C4-2B (cell line): ENCODE data around the gene SH3PXD2B.
"Not testable (repeated sequence)": the region's sequence is repeated elsewhere in the genome, so short reads cannot be mapped to it uniquely, and the experiment has no call there.

ENCODE experiments used
- H3K27ac ChIP-seq: fragments of 450-650 bp; 2 replicates; pipeline ENCODE4 v1.5.1; 2017
- ZFX ChIP-seq: fragments of 450-650 bp; IDR thresholded peaks from 2 replicates; pipeline ENCODE4 v1.6.1; 2017
- TF ChIP-seq, protein P1 (sequence below): fragments of 450-650 bp; conservative IDR thresholded peaks from 2 replicates; pipeline ENCODE4 v1.5.1; 2017; ENCODE audit warnings: mild to moderate bottlenecking

Gene SH3PXD2B

DNA sequence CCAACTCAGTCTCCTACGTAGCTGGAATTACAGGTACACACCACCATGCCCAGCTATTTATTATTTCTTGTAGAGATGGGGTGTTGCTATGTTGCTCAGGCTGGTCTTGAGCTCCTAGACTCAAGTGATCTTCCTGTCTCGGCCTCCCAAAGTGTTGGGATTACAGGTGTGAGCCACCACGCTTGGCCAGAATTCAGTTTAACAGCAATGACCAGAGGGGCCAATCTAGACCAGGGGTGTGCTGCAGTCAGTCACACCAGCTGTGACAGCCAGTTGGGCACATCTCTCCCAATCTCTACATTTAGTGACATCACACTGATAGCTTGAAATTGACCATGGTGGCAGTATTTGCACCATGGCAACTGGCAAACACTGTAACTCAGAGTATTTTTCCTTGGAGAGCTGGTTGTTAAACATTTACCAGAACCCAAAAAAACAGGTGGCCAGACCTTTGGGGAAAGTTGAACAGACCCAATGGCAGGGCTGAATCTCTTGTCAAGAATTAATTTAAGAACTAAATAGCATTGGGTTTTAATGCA lies 103.0 kb downstream of the SH3PXD2B start:
- no peak overlapping the region for H3K27ac ChIP-seq
- no peak for TF ChIP-seq ZFX
- TF ChIP-seq, protein P1, sequence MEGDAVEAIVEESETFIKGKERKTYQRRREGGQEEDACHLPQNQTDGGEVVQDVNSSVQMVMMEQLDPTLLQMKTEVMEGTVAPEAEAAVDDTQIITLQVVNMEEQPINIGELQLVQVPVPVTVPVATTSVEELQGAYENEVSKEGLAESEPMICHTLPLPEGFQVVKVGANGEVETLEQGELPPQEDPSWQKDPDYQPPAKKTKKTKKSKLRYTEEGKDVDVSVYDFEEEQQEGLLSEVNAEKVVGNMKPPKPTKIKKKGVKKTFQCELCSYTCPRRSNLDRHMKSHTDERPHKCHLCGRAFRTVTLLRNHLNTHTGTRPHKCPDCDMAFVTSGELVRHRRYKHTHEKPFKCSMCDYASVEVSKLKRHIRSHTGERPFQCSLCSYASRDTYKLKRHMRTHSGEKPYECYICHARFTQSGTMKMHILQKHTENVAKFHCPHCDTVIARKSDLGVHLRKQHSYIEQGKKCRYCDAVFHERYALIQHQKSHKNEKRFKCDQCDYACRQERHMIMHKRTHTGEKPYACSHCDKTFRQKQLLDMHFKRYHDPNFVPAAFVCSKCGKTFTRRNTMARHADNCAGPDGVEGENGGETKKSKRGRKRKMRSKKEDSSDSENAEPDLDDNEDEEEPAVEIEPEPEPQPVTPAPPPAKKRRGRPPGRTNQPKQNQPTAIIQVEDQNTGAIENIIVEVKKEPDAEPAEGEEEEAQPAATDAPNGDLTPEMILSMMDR = no peak

- H3K27ac ChIP-seq = no peak overlapping the region
- no peak for TF ChIP-seq ZFX
Observed at GRCh38 chr5:172350212-172351181, 103.8 kb downstream of the SH3PXD2B start.

DNA sequence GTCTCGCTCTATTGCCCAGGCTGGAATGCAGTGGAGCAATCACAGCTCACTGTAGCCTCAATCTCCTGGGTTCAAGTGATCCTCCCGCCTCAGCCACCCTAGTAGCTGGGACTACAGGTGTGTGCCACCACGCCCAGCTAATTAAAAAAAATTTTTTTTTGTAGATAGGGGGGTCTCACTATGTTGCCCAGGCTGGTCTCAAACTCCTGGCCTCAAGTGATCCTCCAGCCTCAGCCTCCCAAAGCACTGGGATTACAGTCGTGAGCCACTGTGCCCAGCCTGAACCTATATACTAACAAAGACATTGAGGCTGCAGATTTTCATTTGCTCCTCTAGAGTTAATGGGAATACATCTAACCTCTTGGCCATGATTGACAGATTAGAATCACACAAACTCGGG lies 105.6 kb downstream of the SH3PXD2B start:
- not testable (repeated sequence) for H3K27ac ChIP-seq

DNA sequence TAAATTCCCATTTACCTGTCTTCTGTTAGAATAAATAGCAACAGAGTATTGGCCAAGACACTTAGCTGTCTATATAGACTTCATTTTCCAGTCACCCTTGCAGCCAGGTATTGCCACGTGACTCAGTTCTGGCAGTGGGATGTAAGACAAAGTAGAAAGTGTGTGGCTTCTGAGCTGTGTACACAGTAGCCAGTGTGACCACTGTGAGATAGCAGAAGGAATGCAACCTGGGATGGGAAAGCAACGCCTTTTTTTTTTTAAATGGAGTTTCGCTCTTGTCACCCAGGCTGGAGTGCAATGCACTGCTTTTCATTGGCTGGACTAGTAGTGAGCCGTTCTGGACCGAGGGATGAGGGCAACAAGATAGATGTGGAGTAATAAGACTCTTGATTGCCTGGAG lies 106.2 kb downstream of the SH3PXD2B start:
- no peak for TF ChIP-seq ZFX
- TF ChIP-seq, protein P1 = no peak

DNA sequence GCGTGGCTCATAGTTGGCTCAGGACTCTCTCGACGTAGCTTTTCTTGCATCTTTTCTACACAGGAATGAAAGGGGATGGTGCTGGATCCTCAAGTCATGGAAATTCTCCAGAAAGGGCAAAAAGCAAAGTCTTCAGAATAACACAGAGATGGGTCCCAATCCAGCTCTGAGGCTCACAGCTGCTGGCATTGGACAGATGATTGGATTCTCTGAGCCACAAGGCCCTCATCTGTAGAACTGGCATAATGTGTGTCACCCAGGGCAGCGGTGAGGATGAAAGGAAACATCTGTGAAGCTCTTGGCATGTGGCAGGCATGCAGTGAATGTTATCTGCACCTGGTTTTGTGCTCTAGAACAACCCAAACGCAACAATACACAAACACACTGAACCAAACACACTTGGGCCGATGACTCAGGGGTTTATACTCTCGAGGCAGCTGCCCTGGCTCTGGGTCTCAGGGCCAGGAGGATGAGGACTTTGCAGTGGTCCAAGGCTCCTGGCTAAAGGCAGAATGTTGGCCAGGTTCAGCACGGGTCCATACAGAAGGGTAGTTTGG lies 106.8 kb downstream of the SH3PXD2B start:
- TF ChIP-seq, protein P1 = no peak
- TF ChIP-seq ZFX = no peak
- H3K27ac ChIP-seq = no peak overlapping the region

More for the DNA sequence above, 106.2 kb downstream of the SH3PXD2B start:
- no peak overlapping the region for H3K27ac ChIP-seq

- no peak overlapping the region for H3K27ac ChIP-seq
- TF ChIP-seq, protein P1 = no peak
- TF ChIP-seq ZFX = no peak
Observed at GRCh38 chr5:172345881-172346280, 108.4 kb downstream of the SH3PXD2B start.

DNA sequence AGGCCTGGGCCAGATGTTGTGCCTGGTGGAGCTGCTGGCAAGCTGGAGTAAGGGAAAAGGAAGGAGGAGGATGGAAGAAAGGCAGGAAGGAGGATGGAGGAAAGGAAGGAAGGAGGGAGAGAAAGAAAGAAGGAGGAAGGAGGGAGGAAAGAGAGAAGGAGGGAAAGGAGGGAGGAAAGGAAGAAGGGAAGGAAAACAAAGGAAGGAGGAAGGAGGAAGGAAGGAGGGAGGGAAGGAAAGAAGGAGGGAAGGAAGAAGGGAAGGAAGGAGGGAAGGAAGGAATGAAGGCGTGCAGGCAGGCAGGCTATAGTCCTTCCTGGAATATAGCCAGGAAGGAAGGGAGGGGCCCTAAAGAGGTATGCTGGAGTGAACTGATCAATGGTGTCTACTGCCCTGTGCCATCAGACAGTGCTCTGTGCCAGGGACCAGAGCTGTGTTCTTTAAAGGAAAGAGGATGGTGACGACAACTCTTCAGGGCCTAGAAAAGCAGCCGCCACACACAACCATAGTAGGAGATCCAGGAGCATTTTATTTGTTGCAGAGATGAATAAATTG lies 109.4 kb downstream of the SH3PXD2B start:
- TF ChIP-seq, protein P1 = no peak
- no peak for TF ChIP-seq ZFX
- H3K27ac ChIP-seq = no peak overlapping the region

DNA sequence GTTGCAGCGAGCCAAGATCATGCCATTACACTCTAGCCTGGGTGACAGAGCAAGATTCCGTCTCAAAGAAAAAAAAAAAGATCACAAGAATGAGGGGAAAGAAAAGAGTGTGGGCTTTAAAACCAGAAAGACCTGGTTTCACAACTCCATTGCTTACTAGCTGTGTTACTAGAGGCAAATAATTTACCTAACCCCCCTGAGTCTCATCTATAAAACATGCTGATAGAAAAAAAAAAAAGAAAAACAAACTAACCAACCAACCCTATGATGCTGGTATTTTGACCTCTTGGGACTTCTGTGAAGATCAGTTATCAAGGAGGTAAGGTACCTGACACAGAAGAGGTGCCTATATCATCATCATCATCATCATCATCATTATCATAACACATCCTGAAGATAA lies 110.6 kb downstream of the SH3PXD2B start:
- no peak overlapping the region for H3K27ac ChIP-seq
- TF ChIP-seq, protein P1 = no peak
- no peak for TF ChIP-seq ZFX
